HepG2 (cell line): Measurements from ENCODE around the gene PKM. TPM values are rescaled to one million over a fixed set of nuclear protein-coding genes. Genes with fewer than 3 reads are reported as not detected.

Experiments
- FOXC1 ChIP-seq: sonication (generic); formaldehyde crosslinking; IDR thresholded peaks from 2 replicates; pipeline ENCODE4 v1.8.0; 2022; ENCODE audit warnings: mild to moderate bottlenecking, missing genetic modification reagents, borderline replicate concordance
- LCORL ChIP-seq, 2 experiments: fragments of 450-650 bp in 1 of 2; sonication (generic) in 1 of 2; formaldehyde crosslinking in 1 of 2; IDR thresholded peaks; 2 replicates each; pipeline versions ENCODE4 v1.5.0 to v1.6.1; 2017 to 2020; ENCODE audit warnings: antibody characterized with exemption in 1 of 2, missing genetic modification reagents in 1 of 2
- NFKBIZ ChIP-seq: IDR thresholded peaks from 2 replicates; pipeline ENCODE4 v1.6.1; 2018; ENCODE audit warnings: missing genetic modification reagents, missing compliant biosample characterization
- REST ChIP-seq, 2 experiments: IDR thresholded peaks; 2 replicates each; pipeline ENCODE4 v1.6.1; 2011 to 2012; ENCODE audit warnings: low read length in 2 of 2, borderline replicate concordance in 1 of 2, low read depth in 1 of 2, mild to moderate bottlenecking in 1 of 2, moderate library complexity in 1 of 2
- SAP130 ChIP-seq: IDR thresholded peaks from 2 replicates; pipeline ENCODE4 v1.6.1; 2016; ENCODE audit warnings: low read depth
- ZFP37 ChIP-seq: sonication (generic); formaldehyde crosslinking; IDR thresholded peaks from 2 replicates; pipeline ENCODE4 v1.4.0; 2020; ENCODE audit warnings: missing genetic modification reagents, borderline replicate concordance
- ZNF770 ChIP-seq: sonication (generic); formaldehyde crosslinking; IDR thresholded peaks from 2 replicates; pipeline ENCODE4 v1.5.0; 2020; ENCODE audit warnings: mild to moderate bottlenecking, missing genetic modification reagents
- polyA plus RNA-seq, 8 experiments: library from polyadenylated mRNA; depleted of rRNA in 3 of 8; stranded (reverse) in 7 of 8; unstranded in 1 of 8; fragments of >200 nt; fragmentation: Illumina TruSeq in 4 of 8; extraction: Trizol in 4 of 8; gene quantifications; 2 replicates each; pipeline versions ENCODE4 v1.2.1 to v1.2.3, GENCODE V29; 2011 to 2016; ENCODE audit warnings: low read depth in 4 of 8, missing spikeins in 1 of 8, mixed read lengths in 1 of 8; ENCODE audit not compliant: insufficient read depth in 1 of 8
- total RNA-seq, 5 experiments: library from RNA; depleted of rRNA; stranded (reverse); fragments of >200 nt; fragmentation: Illumina TruSeq; extraction: Trizol; gene quantifications; 2 replicates each; pipeline ENCODE4 v1.2.3, GENCODE V29; 2016; ENCODE audit warnings: low read depth in 1 of 5
- TF ChIP-seq, protein P1 (sequence below): sonication (generic); formaldehyde crosslinking; IDR thresholded peaks from 2 replicates; pipeline ENCODE4 v1.4.0; 2020; ENCODE audit warnings: missing genetic modification reagents
- TF ChIP-seq, protein P2 (sequence below): sonication (generic); formaldehyde crosslinking; IDR thresholded peaks from 2 replicates; pipeline ENCODE4 v1.4.0; 2020; ENCODE audit warnings: mild to moderate bottlenecking, missing genetic modification reagents
- TF ChIP-seq, protein P3 (sequence below): sonication (generic); formaldehyde crosslinking; IDR thresholded peaks from 2 replicates; pipeline ENCODE4 v1.4.0; 2020; ENCODE audit warnings: missing genetic modification reagents, borderline replicate concordance

Gene PKM
- total and polyA plus RNA-seq, 2 of the 13 experiments (the other 11 are each of a cell fraction or from before 2014, with no cell fraction given) = 488 to 780 TPM

GRCh38 chr15:72182673-72183072 lies 48.3 kb downstream of the PKM start (continued):
- TF ChIP-seq, protein P1, sequence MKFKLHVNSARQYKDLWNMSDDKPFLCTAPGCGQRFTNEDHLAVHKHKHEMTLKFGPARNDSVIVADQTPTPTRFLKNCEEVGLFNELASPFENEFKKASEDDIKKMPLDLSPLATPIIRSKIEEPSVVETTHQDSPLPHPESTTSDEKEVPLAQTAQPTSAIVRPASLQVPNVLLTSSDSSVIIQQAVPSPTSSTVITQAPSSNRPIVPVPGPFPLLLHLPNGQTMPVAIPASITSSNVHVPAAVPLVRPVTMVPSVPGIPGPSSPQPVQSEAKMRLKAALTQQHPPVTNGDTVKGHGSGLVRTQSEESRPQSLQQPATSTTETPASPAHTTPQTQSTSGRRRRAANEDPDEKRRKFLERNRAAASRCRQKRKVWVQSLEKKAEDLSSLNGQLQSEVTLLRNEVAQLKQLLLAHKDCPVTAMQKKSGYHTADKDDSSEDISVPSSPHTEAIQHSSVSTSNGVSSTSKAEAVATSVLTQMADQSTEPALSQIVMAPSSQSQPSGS (CRISPR knock-in tag) = peak; percentile 64; the same call in 1 of the 2 replicates
- TF ChIP-seq FOXC1 (CRISPR knock-in tag) (0 out of 2 replicates have a peak, but pooled peaks have one; percentile 31), REST (IDR thresholded peaks at IDR 0.05; ENCODE audit: borderline replicate concordance in 1 of 2, low read depth in 1 of 2, low read length in 2 of 2) (0 out of 4 replicates have a peak, but pooled peaks of 1 of the 2 experiments have one; percentile 35), ZFP37 (CRISPR knock-in tag) (0 out of 2 replicates have a peak, but pooled peaks have one; percentile 39), SAP130 (CRISPR knock-in tag) (peak; percentile 65), LCORL (IDR thresholded peaks at IDR 0.05) (no peak), LCORL (CRISPR knock-in tag; IDR thresholded peaks at IDR 0.05) (peak; percentile 76), ZNF770 (CRISPR knock-in tag) (peak; percentile 100), NFKBIZ (0 out of 2 replicates have a peak, but pooled peaks have one; percentile 35)
- TF ChIP-seq, protein P2, sequence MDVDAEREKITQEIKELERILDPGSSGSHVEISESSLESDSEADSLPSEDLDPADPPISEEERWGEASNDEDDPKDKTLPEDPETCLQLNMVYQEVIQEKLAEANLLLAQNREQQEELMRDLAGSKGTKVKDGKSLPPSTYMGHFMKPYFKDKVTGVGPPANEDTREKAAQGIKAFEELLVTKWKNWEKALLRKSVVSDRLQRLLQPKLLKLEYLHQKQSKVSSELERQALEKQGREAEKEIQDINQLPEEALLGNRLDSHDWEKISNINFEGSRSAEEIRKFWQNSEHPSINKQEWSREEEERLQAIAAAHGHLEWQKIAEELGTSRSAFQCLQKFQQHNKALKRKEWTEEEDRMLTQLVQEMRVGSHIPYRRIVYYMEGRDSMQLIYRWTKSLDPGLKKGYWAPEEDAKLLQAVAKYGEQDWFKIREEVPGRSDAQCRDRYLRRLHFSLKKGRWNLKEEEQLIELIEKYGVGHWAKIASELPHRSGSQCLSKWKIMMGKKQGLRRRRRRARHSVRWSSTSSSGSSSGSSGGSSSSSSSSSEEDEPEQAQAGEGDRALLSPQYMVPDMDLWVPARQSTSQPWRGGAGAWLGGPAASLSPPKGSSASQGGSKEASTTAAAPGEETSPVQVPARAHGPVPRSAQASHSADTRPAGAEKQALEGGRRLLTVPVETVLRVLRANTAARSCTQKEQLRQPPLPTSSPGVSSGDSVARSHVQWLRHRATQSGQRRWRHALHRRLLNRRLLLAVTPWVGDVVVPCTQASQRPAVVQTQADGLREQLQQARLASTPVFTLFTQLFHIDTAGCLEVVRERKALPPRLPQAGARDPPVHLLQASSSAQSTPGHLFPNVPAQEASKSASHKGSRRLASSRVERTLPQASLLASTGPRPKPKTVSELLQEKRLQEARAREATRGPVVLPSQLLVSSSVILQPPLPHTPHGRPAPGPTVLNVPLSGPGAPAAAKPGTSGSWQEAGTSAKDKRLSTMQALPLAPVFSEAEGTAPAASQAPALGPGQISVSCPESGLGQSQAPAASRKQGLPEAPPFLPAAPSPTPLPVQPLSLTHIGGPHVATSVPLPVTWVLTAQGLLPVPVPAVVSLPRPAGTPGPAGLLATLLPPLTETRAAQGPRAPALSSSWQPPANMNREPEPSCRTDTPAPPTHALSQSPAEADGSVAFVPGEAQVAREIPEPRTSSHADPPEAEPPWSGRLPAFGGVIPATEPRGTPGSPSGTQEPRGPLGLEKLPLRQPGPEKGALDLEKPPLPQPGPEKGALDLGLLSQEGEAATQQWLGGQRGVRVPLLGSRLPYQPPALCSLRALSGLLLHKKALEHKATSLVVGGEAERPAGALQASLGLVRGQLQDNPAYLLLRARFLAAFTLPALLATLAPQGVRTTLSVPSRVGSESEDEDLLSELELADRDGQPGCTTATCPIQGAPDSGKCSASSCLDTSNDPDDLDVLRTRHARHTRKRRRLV (CRISPR knock-in tag) = 0 out of 2 replicates have a peak, but pooled peaks have one; percentile 36
- TF ChIP-seq, protein P3, sequence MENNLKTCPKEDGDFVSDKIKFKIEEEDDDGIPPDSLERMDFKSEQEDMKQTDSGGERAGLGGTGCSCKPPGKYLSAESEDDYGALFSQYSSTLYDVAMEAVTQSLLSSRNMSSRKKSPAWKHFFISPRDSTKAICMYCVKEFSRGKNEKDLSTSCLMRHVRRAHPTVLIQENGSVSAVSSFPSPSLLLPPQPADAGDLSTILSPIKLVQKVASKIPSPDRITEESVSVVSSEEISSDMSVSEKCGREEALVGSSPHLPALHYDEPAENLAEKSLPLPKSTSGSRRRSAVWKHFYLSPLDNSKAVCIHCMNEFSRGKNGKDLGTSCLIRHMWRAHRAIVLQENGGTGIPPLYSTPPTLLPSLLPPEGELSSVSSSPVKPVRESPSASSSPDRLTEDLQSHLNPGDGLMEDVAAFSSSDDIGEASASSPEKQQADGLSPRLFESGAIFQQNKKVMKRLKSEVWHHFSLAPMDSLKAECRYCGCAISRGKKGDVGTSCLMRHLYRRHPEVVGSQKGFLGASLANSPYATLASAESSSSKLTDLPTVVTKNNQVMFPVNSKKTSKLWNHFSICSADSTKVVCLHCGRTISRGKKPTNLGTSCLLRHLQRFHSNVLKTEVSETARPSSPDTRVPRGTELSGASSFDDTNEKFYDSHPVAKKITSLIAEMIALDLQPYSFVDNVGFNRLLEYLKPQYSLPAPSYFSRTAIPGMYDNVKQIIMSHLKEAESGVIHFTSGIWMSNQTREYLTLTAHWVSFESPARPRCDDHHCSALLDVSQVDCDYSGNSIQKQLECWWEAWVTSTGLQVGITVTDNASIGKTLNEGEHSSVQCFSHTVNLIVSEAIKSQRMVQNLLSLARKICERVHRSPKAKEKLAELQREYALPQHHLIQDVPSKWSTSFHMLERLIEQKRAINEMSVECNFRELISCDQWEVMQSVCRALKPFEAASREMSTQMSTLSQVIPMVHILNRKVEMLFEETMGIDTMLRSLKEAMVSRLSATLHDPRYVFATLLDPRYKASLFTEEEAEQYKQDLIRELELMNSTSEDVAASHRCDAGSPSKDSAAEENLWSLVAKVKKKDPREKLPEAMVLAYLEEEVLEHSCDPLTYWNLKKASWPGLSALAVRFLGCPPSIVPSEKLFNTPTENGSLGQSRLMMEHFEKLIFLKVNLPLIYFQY (CRISPR knock-in tag) = 0 out of 2 replicates have a peak, but pooled peaks have one; percentile 48
